Type B pancreatic cell (in vitro differentiated cells): ENCODE measurements around the gene GCK. TPM values are rescaled to one million over a fixed set of nuclear protein-coding genes. Genes with fewer than 3 reads are reported as not detected.

ENCODE experiments used
- DNase-seq: peaks from one replicate; pipeline ENCODE4 v3.0.0; 2021; ENCODE audit warnings: mixed read lengths; ENCODE audit not compliant: unreplicated experiment; ENCODE audit errors: extremely low spot score
- H3K27ac Mint-ChIP-seq: 2 replicates; pipeline ENCODE4 v1.8.0; 2021; ENCODE audit warnings: mild to moderate bottlenecking, mixed read lengths
- H3K27me3 Mint-ChIP-seq: 2 replicates; pipeline ENCODE4 v1.8.0; 2021; ENCODE audit warnings: mixed read lengths
- H3K36me3 Mint-ChIP-seq: 2 replicates; pipeline ENCODE4 v1.8.0; 2021; ENCODE audit warnings: mixed read lengths
- H3K4me1 Mint-ChIP-seq: one replicate; pipeline ENCODE4 v1.8.0; 2021; ENCODE audit warnings: mixed read lengths; ENCODE audit not compliant: unreplicated experiment
- H3K4me3 Mint-ChIP-seq: 2 replicates; pipeline ENCODE4 v1.8.0; 2021; ENCODE audit warnings: mild to moderate bottlenecking, mixed read lengths
- H3K9me3 Mint-ChIP-seq: 2 replicates; pipeline ENCODE4 v1.8.0; 2021; ENCODE audit warnings: mixed read lengths
- total RNA-seq: library from RNA; stranded (reverse); gene quantifications from 2 replicates; pipeline ENCODE4 v1.2.1, GENCODE V29; 2021; ENCODE audit warnings: low replicate concordance
- TF ChIP-seq, protein P1 (sequence below): fragments of 200-600 bp; sonication (generic); conservative IDR thresholded peaks from 2 replicates; pipeline ENCODE4 v1.5.0; 2021; ENCODE audit warnings: antibody characterized with exemption, mild to moderate bottlenecking

GCK gene
- total RNA-seq, 1 donor from 2014 or later, result 5.6 TPM

DNA sequence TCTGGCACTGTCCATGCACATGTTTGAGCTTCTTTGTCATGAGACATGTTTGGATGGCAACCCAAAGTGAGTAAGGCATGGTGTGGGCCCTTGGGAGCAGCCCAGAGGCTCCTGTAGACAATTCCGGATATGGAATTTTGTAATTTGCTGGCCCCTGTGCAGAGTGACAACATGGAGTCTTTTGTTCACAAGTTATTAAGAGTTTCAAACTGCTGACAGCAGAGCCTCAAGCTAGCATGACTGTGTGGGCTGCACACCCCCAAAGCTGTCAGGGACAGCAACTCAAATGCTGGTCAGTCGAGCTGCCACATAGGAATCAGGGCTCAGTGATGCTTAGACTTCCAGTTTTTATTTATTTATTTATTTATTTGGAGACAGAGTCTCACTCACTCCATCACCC lies 41.1 kb downstream of the GCK start:
- Mint-ChIP-seq H3K27me3 (peaks cover 21% of the 10 kb centered on the region), H3K9me3 (no peaks in the 10 kb centered on the region), H3K27ac (no peak overlapping the region), H3K4me3 (no peak overlapping the region), H3K4me1 (peaks cover 19% of the 10 kb centered on the region), H3K36me3 (no peaks in the 10 kb centered on the region)
- DNase-seq, result peak; percentile 29
- TF ChIP-seq, protein P1, sequence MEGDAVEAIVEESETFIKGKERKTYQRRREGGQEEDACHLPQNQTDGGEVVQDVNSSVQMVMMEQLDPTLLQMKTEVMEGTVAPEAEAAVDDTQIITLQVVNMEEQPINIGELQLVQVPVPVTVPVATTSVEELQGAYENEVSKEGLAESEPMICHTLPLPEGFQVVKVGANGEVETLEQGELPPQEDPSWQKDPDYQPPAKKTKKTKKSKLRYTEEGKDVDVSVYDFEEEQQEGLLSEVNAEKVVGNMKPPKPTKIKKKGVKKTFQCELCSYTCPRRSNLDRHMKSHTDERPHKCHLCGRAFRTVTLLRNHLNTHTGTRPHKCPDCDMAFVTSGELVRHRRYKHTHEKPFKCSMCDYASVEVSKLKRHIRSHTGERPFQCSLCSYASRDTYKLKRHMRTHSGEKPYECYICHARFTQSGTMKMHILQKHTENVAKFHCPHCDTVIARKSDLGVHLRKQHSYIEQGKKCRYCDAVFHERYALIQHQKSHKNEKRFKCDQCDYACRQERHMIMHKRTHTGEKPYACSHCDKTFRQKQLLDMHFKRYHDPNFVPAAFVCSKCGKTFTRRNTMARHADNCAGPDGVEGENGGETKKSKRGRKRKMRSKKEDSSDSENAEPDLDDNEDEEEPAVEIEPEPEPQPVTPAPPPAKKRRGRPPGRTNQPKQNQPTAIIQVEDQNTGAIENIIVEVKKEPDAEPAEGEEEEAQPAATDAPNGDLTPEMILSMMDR, result no peak

DNA sequence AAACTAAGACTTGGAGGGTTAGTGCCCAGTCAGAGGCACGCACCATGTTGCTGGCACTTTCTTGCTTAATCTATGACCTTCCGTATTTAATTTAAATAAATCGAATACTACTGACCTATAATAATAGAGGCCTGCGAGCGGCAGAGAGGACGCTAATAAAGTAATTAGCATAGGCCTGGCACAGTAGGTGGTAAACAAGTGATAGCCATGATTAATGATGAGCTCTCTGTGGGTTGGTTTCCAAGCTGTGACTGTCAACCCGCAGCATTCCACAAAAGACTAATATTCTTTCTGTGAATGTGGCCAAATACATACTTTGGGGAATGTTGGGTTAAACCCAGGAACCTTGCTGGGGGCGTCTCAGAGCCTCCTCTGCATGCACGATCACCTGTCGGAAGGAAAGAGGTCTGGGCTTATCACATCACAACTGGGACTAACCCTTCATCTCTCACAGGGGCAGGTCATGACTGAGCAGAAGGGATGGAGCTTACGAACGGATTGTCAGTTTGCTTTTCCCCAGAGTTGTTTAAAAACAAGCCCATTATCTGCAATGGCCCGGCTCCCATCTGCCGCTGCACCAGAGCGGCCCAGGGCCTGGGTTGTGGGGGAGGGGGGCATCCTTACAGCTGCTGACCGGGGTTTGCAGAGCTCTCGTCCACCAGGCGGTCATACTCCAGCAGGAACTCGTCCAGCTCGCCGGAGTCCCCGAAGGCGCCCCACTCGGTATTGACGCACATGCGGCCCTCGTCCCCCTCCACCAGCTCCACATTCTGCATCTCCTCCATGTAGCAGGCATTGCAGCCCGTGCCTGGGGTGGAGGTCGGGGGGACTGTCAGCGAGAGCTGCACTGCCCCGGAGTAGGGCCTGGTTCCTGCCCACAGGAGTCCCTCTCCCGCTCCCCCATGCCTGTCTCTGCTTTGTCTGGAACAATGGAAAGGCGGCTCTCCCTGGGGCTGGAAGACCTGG lies 41.9 kb downstream of the GCK start:
- TF ChIP-seq, protein P1, result no peak
- peak; percentile 65 for DNase-seq
- peaks cover 21% of the 10 kb centered on the region for H3K27me3 Mint-ChIP-seq
- peak overlapping the region; percentile 52 for H3K4me3 Mint-ChIP-seq
- H3K36me3 Mint-ChIP-seq, result no peaks in the 10 kb centered on the region
- H3K4me1 Mint-ChIP-seq, result peaks cover 19% of the 10 kb centered on the region
- no peaks in the 10 kb centered on the region for H3K9me3 Mint-ChIP-seq
- peak overlapping the region; percentile 61 for H3K27ac Mint-ChIP-seq

DNA sequence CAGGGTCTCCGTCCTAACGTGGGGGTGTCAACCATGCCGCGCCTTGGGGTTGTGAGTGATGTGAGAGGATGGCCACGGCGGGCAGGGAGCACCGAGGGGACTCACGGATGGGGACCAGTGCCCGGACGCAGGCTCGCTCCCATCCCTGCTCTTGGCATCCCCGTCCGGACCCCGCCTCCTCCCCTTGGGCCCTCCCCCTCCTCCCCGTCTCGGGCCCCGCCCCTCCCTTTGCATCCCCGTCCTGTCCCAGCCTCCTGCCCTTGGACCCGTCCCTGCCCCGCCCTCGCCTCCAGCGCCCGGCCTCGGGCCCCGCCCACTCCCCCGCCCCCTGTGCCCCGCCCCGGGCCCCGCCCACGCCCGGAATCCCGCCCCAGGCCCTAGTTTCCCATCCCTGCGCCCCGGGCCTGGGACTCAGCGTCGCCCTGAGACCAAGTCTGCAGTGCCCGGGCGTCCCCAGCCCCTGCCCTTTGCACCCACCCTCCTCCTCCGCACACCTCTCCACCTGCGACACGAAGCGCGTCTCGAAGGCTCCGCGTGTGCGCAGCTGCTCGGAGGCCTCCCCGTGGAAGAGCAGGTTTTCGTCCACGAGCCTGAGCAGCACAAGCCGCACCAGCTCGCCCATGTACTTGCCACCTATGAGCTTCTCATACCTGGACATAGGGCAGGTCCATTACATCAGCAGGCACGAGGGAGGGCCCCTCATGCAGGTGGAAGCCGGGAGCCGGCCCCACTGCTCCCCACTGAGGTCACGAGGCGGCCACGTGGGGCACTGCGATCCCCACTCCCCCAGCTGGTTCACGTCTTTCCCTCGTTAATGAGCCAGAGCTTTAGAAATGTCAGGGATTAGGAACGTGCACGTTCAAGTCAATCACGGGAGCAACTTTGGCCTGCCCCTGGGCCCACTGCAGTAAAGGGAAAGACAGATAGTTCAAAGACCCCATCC lies 43.0 kb downstream of the GCK start:
- Mint-ChIP-seq H3K36me3 (no peaks in the 10 kb centered on the region), H3K4me1 (peaks cover 19% of the 10 kb centered on the region), H3K27me3 (peaks cover 21% of the 10 kb centered on the region), H3K9me3 (no peaks in the 10 kb centered on the region), H3K4me3 (peak overlapping the region; percentile 72), H3K27ac (no peak overlapping the region)
- TF ChIP-seq, protein P1, result no peak
- DNase-seq, result peak; percentile 82

DNA sequence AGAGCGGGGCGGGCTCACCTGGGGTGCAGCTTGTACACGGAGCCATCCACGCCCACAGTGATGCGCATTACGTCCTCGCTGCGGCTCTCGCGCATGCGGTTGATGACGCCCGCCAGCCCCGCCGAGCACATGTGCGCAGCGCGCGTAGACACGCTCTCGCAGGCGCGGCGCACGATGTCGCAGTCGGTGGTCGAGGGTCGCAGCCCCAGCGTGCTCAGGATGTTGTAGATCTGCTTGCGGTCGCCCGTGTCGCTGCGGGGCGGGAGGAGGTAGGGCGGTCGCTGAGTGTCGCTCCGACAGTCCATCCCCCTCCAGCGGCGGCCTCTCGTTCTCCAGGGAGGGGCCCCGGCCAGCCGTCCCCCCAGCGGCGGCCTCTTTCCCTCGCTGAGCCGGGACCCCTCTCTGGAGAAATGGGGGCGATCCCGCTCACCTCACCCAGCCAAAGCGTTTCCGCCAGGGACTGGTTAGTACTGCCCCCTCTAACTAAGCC lies 43.7 kb downstream of the GCK start:
- TF ChIP-seq, protein P1, result no peak
- Mint-ChIP-seq H3K9me3 (no peaks in the 10 kb centered on the region), H3K36me3 (no peaks in the 10 kb centered on the region), H3K27ac (no peak overlapping the region), H3K4me1 (peaks cover 15% of the 10 kb centered on the region), H3K27me3 (peaks cover 21% of the 10 kb centered on the region), H3K4me3 (peak overlapping the region; percentile 72)
- no peak for DNase-seq

DNA sequence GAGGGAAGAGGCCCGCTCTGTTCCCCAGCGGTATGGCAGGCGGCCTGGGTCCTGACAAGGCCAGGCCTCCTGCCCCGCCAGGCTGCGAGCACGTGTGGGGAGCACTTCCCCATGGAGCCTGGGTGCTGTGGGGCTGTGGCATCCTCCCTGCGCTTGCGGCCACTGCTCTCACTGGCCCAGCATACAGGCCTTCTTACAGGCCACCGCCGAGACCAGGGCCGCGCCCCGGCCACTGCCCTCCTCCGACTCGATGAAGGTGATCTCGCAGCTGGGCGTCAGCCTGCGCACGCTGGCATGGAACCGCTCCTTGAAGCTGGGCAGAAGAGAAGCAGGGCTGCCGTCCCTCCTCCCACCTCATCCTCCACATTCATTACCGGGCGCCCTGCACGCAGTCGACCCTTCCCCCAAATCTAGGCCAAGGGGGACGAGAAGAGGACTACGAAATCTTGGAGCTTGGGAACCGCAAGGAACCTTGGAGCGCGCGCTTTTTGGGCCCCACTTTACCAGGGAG lies 44.2 kb downstream of the GCK start:
- TF ChIP-seq, protein P1, result no peak
- Mint-ChIP-seq H3K27ac (no peak overlapping the region), H3K4me3 (no peak overlapping the region), H3K36me3 (no peaks in the 10 kb centered on the region), H3K9me3 (no peaks in the 10 kb centered on the region), H3K27me3 (peaks cover 21% of the 10 kb centered on the region), H3K4me1 (peaks cover 11% of the 10 kb centered on the region)
- DNase-seq, result no peak
